Measurements from ENCODE around the gene IFT43. TPM values are rescaled to one million over a fixed set of nuclear protein-coding genes. Genes with fewer than 3 reads are reported as not detected.

The IFT43 gene
- 29.6 TPM for total RNA-seq (ENCODE audit: insufficient read depth, low replicate concordance)

DNA sequence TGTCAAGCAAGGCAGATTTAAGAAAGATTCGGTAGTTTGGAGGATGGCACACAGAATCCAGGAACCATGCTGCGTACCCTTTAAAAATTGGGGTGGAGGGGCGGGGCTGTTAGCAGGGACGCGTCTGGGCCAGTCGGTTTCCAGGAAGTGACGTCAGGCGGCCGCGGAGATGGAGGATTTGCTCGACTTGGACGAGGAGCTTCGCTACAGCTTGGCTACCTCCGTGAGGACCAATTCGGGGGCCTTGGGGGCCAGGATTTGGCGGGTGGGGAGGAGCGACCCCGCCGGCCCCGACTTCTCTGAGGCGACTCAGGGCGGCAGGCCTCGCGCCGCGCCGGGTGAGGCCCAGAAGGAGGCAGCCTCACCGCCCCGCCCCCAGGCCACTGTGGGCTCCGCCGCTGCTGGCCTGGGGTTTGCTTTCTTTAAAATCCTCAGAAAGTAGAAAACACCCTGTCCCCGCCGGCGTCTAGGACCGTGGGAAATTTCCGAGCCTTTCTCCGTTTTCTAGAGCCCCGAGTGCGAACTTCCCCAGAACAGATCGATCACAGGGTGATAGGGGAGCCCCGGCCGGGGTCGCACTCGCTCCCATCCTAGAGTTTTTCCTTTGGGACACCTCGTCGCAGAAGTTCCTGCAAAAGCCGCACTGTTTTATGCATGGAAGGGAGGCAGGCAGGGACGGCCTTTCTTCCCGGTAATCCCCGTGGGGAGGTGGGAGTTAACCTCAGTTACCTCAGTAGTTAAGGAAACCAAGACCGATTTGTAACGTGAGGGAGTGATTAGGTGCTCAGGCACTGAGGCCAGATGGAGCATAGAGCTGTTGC, at the start of gene IFT43:
Gene IFT43 (plus strand): TSS at position 146 of the 821 bp plus-strand sequence. CDS start 24 bp downstream, at position 170.
- DNase-seq (ENCODE audit: low spot score) = peak; percentile 95

DNA sequence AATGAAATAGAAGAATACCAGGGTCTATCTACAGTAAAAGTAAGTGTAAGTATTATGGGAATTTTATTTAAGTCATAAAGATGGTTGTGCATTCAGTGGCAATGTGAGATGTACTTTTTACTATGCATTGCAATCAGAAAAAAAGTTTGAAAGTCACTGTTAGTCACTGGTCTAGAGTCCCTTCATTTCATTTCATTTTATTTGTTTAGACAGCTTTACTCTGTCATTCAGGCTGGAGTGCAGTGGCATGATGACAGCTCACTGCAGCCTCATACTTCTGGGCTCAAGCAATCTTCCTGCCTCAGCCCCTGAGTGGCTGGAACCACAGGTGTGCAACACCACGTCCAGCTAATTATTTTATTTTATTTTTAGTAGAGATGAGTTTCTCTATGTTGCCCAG, 46.4 kb upstream of the IFT43 start:
- DNase-seq (ENCODE audit: low spot score) = no peak

DNA sequence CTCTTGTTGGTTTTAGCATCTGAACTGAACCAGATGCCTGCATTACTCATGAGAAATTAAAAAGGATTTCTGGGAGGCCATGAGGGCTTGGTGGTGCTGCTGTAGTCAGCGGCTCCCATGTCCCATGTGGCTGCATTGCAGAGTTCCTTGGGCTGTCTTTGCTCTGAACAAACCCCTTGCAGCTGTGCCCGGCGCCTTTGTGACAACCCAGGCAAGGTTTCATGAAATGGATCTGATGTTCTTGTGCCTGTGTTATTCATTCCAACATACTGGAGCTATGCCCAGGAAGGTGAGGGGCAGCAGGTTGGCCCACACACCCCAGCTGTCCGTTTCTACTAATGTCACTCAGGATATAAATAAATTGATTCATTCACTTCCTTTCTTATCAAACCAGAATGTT, 44.5 kb upstream of the IFT43 start:
- DNase-seq (ENCODE audit: low spot score) = peak; percentile 61

DNA sequence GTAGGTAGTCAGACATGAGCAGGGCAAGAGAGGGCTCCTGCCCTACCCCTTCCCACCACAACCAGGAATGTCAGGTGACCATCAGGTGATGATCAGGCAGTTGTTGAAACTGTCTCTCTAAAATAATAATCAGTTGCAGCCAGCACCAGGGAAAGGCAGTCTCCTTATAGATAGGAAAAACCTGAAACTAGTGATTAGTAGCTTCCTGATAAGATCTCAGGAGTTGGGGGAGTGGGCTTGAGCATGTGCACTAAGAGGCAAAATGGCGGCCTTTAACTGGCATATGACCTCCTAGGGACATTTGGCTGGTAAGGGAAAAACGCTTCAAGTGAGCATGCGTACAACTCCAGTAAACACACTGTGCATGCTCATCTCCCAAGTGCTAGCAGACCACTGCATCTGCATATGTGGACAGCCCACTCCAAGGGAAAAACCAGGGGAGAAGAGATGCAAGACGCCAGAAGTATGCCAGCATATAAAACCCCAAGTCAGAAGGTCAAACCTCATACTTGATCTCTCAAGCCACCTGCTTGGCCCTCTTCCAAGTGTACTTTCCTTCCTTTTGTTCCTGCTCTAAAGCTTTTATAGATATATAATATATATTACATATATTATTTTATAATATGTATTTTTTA, 40.8 kb upstream of the IFT43 start:
- DNase-seq (ENCODE audit: low spot score) = no peak

DNA sequence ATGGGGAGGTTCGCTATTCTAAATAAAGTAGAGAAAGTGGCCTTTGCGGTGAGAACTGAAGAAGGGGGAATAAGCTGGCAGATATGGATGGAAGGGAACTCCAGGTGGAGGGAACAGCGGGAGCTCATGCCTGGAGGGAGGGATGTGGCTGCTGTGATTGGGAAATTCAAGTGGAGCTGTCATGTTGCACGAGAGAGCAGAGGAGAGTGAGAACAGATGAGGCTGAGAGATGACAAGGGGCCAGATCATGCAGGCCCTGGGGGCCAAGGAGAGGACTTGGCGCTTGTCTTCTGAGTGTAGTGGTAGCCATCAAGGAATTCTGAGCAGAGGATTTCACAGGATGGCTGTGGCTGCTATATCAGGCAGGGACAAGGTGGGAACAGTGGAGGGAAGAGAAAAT, 38.8 kb upstream of the IFT43 start:
- no peak for DNase-seq (ENCODE audit: low spot score)

DNA sequence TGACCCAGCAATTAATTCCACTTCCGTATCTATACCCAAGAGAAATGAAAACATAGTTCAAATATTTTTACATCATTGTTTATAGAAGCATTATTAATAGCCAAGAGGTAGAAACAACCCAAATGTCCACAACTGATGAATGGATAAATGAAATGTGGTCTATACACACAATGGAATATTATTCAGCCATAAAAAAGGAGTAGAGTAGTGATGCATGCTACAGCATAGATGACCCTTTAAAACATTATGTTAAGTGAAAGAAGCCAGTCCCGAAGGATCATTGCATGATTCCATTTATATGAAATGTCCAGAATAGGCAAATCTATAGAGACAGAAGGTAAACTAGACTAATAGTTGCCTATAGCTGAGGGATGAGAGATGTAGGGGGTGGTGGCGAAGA, 33.1 kb upstream of the IFT43 start:
- DNase-seq (ENCODE audit: low spot score) = no peak

DNA sequence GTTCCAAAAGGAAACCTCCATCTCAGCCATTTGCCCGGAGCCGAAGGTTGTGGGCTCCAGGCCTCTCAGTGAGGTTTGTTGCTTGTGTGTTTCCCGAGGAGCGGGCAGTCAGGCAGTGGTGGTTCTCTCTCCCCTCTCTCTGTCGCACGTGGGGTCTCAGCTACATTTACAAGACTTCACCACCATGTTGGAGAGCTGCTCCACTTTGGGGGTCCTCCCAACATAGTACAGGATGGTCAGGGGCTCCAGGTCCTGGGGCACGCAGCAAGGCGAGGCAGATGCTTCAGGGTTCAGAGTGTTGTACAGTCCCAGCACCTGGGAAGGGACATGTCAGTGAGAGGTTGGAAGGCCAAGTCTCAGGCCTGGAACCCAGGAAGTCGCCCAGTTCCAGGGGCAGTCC, 26.5 kb upstream of the IFT43 start:
- DNase-seq (ENCODE audit: low spot score) = no peak

DNA sequence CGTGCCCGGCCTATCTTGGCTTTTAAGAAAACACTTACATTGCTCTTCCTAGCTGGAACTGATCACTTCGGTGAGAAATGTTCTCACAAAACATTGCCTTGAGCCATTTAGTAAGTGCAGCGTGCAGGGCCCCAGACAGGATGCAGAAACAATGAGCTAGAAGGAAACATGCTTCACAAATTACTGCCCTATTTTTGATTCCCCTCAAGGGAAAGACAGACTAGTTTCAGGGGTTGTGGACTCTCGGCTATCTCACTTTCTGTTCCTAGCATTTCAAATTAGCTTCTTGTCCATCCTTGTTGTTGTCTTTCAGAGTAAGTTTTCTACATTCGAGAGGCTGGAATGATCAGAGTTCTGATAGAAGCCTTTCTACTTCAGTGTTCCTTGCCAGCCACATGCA, 25.3 kb upstream of the IFT43 start:
- DNase-seq (ENCODE audit: low spot score) = no peak

DNA sequence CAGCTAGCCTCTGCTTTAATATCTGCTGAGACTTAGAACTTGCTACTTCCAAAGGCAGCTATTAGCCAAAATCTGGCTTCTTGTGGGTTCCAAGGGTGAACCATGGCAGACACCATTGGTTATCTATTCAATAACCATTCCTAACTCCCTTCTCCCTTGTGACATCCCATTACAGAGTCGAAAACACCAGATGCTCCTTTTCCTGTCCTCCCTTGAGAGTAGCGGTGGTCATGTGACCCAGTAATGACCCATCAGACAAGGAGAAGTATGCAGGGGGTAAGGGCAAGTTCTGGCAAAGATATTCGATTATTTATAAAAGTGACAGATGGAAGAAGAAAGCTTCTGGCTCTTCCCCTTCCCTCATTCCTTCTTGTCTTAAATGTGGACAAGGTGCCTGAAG, 23.9 kb upstream of the IFT43 start:
- DNase-seq (ENCODE audit: low spot score) = no peak

DNA sequence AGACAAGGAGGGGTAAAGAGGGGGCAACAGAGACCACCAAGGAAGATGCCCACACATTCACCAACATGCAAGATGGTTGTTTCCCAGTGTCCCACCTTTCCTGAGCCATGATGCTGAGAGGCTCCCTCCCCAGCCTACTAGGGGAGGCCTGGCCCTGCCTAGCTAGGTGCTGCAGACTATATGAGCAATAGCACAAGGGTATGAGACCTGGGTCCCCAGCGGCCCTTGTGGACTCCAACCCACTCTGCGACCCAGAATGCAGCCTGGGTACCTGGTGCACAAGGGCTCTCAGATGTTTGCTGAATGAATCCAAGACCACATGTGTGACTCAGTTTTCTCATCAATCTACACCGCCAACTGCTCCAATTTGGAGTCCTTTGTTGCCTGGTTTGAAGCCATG, 17.7 kb upstream of the IFT43 start:
- DNase-seq (ENCODE audit: low spot score) = no peak

DNA sequence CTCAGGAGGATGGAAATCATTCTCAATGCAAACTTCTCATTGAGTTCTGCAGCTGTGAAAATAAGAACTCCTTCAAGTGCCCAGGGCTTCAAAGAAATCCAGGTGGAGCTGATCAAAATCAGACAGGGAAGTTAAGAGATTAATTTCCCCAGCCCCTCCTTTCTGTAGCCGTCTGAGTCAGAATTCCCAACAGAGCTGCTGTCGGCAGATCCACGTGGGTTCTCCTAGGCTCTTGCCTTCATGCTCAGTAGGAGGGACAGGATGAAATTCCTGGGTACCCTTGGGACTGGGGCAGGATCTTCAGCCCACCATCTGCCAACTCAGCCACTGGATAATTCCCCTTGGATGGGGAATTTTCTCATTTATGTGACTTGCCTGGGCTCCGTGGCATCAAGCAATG, 17.1 kb upstream of the IFT43 start:
- DNase-seq (ENCODE audit: low spot score) = peak; percentile 20

DNA sequence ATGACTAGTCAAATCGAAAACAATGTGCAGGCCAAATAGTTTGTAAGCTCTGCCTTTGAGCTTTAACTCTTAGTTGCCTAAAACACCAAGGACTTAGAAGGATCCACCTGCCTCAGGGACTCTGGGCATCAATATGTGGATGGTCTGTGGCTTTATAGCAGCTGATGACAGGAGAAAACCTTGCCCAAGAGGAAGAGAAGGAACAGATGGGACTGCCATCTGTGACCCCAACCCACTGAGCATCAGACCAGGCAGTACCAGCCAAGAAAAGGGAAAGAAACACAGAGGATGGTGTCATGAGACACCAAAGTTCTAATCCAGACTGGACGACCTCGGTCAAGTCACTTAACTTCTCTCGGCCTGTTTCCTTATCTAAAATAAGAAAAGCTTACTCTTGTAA, 16.4 kb upstream of the IFT43 start:
- DNase-seq (ENCODE audit: low spot score) = no peak

DNA sequence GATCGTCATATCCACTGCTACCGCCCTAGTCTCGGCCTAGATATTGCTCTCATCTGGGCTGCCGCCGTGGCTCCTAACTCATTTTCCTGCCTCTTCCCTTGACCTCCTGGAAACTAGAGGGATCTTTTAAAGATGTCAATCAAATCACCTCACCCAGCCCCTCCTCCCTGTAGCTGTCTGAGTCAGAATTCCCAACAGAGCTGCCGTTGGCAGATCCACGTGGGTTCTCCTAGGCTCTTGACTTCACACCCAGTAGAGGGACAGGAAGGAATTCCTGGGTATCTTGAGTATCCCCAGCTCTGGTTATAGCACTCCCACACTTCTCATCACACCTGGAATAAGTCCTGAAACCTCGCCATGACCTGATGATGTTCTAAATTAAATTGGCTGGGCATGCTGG, 15.7 kb upstream of the IFT43 start:
- no peak for DNase-seq (ENCODE audit: low spot score)

DNA sequence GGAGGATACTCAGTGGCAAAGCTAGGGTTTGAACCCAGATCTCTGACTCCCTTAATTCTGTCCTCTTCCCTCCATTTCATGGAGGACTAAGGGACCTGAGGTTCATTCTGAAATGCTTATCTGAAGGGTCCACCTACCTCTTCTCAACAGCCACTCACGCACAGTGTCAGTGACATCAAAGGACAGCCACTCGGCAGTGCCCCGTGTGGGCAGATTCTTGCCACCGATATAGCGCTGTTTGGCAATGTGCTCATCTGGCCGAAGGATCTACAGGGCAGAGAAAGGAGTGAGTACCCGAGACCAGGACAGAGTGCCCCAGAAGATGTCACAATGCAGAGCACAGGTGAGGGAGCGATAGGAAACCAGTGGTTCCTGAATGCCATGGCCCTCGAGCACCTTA, 14.6 kb upstream of the IFT43 start:
- DNase-seq (ENCODE audit: low spot score) = no peak

DNA sequence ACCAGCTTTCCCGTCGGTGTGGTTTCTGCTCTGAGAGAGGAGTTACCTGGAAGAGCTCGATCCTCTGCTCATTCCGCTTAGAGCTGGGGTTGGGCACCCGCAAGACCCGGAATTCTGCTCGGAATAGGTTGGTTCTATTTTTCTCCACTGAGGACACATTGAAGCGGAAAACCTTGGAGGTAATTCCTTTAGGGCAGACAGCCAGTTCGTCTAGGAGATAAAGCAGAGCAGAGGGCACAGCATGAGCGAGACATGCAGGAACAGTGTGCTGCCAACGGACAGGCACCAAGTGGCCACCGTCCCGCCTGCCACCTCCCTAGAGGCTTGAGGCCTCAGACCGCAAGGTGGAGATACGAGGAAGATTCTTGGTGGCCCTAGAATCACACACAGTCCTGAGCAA, 14.1 kb upstream of the IFT43 start:
- no peak for DNase-seq (ENCODE audit: low spot score)

DNA sequence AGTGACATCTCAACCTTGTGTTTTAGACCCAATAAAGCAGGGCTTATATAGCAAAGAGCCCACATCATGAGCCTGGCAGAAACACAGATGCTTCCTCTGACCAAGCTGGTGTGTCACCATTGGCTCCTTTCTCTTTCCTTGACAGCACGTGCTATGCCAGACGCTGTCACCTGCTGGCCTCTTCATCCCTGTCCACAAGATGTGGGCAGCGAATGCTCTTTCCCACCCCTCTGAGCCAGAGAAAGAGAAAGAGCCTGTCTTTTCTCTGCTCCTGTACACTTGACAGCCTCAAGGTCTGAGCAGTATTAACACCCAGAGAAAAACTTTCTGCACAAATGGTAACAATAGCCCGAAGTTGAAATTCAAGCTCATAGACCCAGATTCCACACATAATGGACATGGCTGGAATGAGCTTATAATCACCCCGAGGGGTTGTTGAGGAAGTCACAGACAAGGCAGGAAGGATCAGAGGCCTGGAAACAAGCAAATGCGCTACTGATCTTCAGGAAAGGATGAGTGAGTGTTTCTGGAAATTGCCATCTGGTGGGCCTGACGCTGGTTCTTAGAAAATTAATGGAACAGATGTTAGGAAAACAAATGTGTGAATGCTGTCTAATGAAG, 12.7 kb upstream of the IFT43 start:
- no peak for DNase-seq (ENCODE audit: low spot score)

DNA sequence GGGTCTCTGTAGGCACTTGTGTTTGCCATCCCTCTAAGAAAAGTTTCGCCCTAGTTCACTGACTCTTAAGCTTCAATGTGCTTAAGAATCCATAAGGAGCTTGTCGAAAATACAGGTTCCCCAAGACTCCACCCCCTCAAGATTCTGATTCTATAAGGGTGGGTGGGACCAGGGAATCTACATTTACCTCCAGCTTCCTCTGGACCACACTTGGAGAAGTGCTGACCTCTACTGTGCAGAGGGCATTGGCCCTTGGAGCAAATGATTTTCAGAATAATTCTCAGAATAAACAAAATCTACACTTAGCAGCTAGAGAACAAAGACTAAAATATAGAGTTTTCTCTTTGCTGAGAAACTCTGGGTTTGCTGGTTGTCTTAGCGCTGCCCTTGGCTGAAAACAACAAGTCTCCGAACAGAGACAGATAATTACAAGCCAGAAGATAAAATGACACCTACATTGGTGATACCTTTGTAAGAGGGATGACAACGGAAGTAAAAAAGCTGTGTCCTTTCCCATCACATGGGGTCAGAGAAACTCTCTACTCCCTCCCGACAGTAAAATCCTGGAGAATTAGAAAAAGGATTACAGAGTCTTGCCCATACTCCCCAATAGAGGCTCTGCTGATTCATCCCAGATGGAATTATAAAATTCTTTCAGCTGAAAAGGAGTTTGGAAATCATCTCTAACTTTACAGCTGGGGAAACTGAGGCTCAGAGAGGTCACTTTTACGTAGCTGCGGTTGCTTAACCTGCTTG, 8.6 kb upstream of the IFT43 start:
- peak; percentile 73 for DNase-seq (ENCODE audit: low spot score)

DNA sequence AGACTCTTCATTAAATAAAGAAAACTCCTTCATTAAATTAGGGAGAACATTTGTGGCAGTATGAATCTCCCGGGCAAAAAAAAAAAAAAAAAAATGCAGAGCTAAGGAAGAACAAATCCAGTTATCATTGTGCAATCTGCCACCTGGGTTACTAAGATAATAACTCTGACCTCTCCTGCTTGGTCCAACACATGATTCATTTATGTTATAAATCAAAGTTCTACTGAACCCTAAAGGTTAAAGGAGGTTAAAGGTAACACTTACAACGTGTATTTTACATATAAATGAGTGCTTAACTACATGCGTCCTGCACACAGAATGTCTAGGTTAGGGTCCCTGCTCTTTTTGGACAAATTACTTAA, 8.0 kb upstream of the IFT43 start:
- DNase-seq (ENCODE audit: low spot score) = no peak

DNA sequence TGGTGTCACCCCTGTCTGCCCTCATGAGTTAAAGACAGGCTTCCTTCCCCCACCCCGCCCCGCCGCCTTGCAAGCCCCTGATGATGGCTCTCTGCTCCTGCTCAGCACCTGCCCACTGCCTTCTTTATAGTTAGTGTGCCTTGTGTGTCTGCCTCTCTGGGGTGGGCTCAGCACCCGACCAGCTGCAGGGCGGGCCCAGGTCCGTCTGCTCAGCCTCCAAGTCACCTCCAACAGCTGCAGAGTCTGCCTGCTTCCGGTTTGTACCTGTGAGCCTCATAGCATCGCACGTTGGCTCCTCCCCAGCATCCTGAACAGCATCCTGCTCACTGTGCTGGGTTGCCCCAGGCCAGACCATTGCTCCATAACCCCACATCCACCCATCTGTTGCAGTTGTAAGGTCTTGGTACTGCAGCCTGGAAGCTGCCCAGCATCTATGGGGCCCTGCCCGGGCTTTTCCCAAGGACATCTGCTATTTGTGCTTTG, 7.3 kb upstream of the IFT43 start:
- DNase-seq (ENCODE audit: low spot score) = peak; percentile 44

DNA sequence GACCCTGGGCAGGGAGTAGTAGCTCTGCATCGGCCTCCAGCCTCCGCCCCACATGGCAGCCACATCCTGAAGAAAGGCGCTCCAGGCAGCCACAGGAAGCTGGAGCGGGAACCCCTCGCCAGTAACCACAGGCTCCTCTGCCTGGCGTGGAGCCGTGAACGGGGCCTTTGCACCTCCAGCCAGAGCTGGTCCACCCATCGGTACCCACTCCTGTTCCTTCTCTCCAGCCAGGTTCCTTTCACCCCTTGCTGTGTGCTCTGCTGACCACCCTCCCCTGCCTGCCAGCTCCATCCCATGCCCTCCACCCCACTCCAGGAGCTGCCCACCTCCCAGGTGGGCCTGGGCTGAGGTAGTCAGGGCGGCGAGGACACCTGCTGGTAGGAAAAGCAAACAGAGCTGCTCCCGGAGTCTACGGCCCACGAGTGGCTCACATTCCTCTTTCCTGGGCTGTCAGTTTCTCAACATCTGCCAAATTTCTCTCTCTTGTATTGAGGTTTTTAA, 6.4 kb upstream of the IFT43 start:
- peak; percentile 57 for DNase-seq (ENCODE audit: low spot score)

DNA sequence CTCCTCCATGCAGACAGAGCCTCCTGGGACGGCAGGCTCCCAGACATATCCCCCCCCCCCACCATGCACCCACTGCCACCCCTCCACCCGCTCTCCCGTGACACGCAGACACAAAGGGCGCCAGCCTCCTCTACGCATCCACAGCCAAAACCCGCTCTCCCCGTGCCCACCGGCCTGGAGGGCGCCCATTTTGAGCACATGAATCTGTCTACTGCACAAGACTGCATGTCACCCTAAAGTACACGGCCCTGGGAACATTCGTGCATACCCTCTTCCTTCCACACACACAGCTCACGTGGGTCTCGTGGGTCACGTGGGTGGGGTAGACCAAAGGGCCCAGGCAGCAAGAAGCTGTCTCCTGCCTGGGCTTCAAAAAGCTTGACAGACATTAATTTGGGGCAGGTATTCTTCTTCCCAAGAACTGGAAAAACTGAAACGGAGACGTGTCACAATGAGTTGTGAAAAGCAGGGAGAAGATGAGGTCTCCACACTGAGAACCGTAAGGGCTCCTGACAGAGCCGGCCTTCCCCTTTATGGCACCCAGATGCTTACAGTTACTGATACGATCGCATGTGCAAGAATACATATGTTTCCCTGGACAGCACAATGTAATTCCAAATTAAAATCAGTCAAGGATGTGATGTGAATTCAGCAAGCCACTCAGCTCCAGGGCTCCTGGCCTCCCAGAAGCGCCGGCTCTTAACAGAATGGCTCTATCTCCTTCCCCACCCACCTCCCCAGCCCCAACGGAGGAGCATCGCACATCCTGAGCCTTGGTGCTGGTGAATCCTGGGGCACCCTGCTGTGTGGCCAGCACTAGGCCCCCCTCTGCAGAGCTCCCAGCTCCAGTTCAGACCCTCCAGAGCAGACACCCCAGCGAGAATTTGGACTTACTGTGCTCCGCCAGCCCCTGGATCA, 5.7 kb upstream of the IFT43 start:
- DNase-seq (ENCODE audit: low spot score) = peak; percentile 55

Data from umbilical cord (tissue), 2 donors.